Activated CD8-positive, alpha-beta T cell treated with anti-CD3 and anti-CD28 coated beads, Interleukin-2, amount 10 ng/mL, durations not matched to agents 7 days and 5 days (primary cell): Measurements from ENCODE around the gene CLASP1. TPM values are rescaled to one million over a fixed set of nuclear protein-coding genes. Genes with fewer than 3 reads are reported as not detected.
"Not testable (repeated sequence)": the region's sequence is repeated elsewhere in the genome, so short reads cannot be mapped to it uniquely, and the experiment has no call there.

ENCODE experiments used
- ATAC-seq: fragments of 150-1000 bp; cut with Tn5 transposase; one replicate; pipeline ENCODE4 v1.10.0; 2021; ENCODE audit warnings: moderate library complexity
- CTCF ChIA-PET: fragments of 350-600 bp; sonication (Branson Sonifier 250); formaldehyde crosslinking; loops from one replicate; lab custom pipeline; 2021; ENCODE audit warnings: antibody characterized with exemption; lab: Charles Lee
- POLR2A ChIA-PET: fragments of 350-600 bp; sonication (Branson Sonifier 250); formaldehyde crosslinking; loops from one replicate; lab custom pipeline; 2021; ENCODE audit warnings: antibody characterized with exemption; lab: Charles Lee
- DNase-seq: peaks from one replicate; pipeline ENCODE4 v3.0.0-alpha.2; 2020
- H3K27ac Mint-ChIP-seq: one replicate; pipeline ENCODE4 v1.8.0; 2021; ENCODE audit warnings: mild to moderate bottlenecking, mixed read lengths
- H3K27me3 Mint-ChIP-seq: one replicate; pipeline ENCODE4 v1.8.0; 2021; ENCODE audit warnings: low read depth, mixed read lengths
- H3K36me3 Mint-ChIP-seq: one replicate; pipeline ENCODE4 v1.8.0; 2021; ENCODE audit warnings: low read depth, mixed read lengths
- H3K4me1 Mint-ChIP-seq: one replicate; pipeline ENCODE4 v1.8.0; 2021; ENCODE audit warnings: low read depth, mixed read lengths
- H3K4me3 Mint-ChIP-seq: one replicate; pipeline ENCODE4 v1.8.0; 2021; ENCODE audit warnings: mild to moderate bottlenecking, mixed read lengths
- H3K9me3 Mint-ChIP-seq: one replicate; pipeline ENCODE4 v1.8.0; 2022; ENCODE audit warnings: mixed read lengths; ENCODE audit not compliant: insufficient read depth
- total RNA-seq, 2 experiments: library from RNA; stranded (reverse); gene quantifications; one replicate each; pipeline ENCODE4 v1.2.3, GENCODE V29; 2021

The CLASP1 gene
- total RNA-seq, 2 experiments from 2014 or later: 62.3 to 65.2 TPM

GRCh38 chr2:121639846-121640245 is 9.4 kb downstream of the CLASP1 start:
- Mint-ChIP-seq H3K4me1 (peaks cover 24% of the 10 kb centered on the region), H3K36me3 (peaks cover 42% of the 10 kb centered on the region)
- H3K4me3 Mint-ChIP-seq, POLR2A ChIA-PET, H3K27me3 Mint-ChIP-seq, DNase-seq, ATAC-seq, CTCF ChIA-PET, H3K9me3 Mint-ChIP-seq, H3K27ac Mint-ChIP-seq: not testable (repeated sequence)

GRCh38 chr2:121638333-121638732 is 10.9 kb downstream of the CLASP1 start:
- CTCF ChIA-PET: no interaction called here
- H3K27ac Mint-ChIP-seq: no peak overlapping the region
- DNase-seq (no peak), ATAC-seq (no peak)
- peaks cover 10% of the 10 kb centered on the region for H3K9me3 Mint-ChIP-seq
- H3K4me1 Mint-ChIP-seq: peaks cover 35% of the 10 kb centered on the region
- H3K36me3 Mint-ChIP-seq: peaks cover 42% of the 10 kb centered on the region
- H3K27me3 Mint-ChIP-seq: no peaks in the 10 kb centered on the region
- POLR2A ChIA-PET: no interaction called here
- H3K4me3 Mint-ChIP-seq: no peak overlapping the region

GRCh38 chr2:121635371-121635770 is 13.9 kb downstream of the CLASP1 start:
- ChIA-PET POLR2A (no interaction called here), CTCF (interaction anchor here (1.0 to 1.8 kb wide), 2 partner anchors 13 to 83 kb away, joined by 4 read pairs; no protein-coding TSS in a partner anchor)
- peaks cover 25% of the 10 kb centered on the region for H3K36me3 Mint-ChIP-seq
- H3K9me3 Mint-ChIP-seq: peaks cover 10% of the 10 kb centered on the region
- no peak for ATAC-seq
- no peaks in the 10 kb centered on the region for H3K27me3 Mint-ChIP-seq
- no peak overlapping the region for H3K27ac Mint-ChIP-seq
- no peak for DNase-seq
- H3K4me3 Mint-ChIP-seq: no peak overlapping the region
- H3K4me1 Mint-ChIP-seq: peaks cover 27% of the 10 kb centered on the region

- Mint-ChIP-seq H3K9me3 (peaks cover 10% of the 10 kb centered on the region), H3K27me3 (no peaks in the 10 kb centered on the region), H3K4me1 (peaks cover 26% of the 10 kb centered on the region), H3K27ac (peak overlapping the region; percentile 50), H3K4me3 (peak overlapping the region; percentile 16), H3K36me3 (peaks cover 19% of the 10 kb centered on the region)
- POLR2A ChIA-PET: interaction anchor here (0.7 to 1.1 kb wide), 2 partner anchors 14 to 15 kb away, joined by 4 read pairs; no protein-coding TSS in a partner anchor
- CTCF ChIA-PET: interaction anchor here (1.0 to 1.8 kb wide), 3 partner anchors 9 to 84 kb away, joined by 4 read pairs; no protein-coding TSS in a partner anchor
- peak; percentile 76 for ATAC-seq
- DNase-seq: peak; percentile 36
These were observed 14.6 kb downstream of the CLASP1 start for GRCh38 chr2:121634354-121635307.

GRCh38 chr2:121633463-121633862 is 15.8 kb downstream of the CLASP1 start:
- H3K36me3 Mint-ChIP-seq: peaks cover 13% of the 10 kb centered on the region
- H3K9me3 Mint-ChIP-seq: peaks cover 10% of the 10 kb centered on the region
- no peaks in the 10 kb centered on the region for H3K27me3 Mint-ChIP-seq
- peak overlapping the region; percentile 26 for H3K27ac Mint-ChIP-seq
- ChIA-PET CTCF (interaction anchor here (1.5 kb wide), 1 partner anchor 11 kb away, joined by 4 read pairs; no protein-coding TSS in a partner anchor), POLR2A (interaction anchor here (1.5 kb wide), 1 partner anchor 17 kb away, joined by 5 read pairs; no protein-coding TSS in a partner anchor)
- DNase-seq: no peak
- no peak for ATAC-seq
- H3K4me1 Mint-ChIP-seq: peaks cover 26% of the 10 kb centered on the region
- no peak overlapping the region for H3K4me3 Mint-ChIP-seq

- no peak overlapping the region for H3K4me3 Mint-ChIP-seq
- CTCF ChIA-PET: no interaction called here
These were observed 21.7 kb downstream of the CLASP1 start for GRCh38 chr2:121627525-121628050.

GRCh38 chr2:121626777-121627524 is 22.3 kb downstream of the CLASP1 start:
- no peak for ATAC-seq
- CTCF ChIA-PET: no interaction called here
- Mint-ChIP-seq H3K36me3 (peaks cover 18% of the 10 kb centered on the region), H3K27ac (peak overlapping the region; percentile 26), H3K4me3 (no peak overlapping the region), H3K4me1 (no peaks in the 10 kb centered on the region), H3K9me3 (no peaks in the 10 kb centered on the region), H3K27me3 (no peaks in the 10 kb centered on the region)
- DNase-seq: no peak
- POLR2A ChIA-PET: interaction anchor here (0.5 kb wide), 1 partner anchor 13 kb away, joined by 3 read pairs; no protein-coding TSS in a partner anchor

More at GRCh38 chr2:121627525-121628050, 21.7 kb downstream of the CLASP1 start:
- Mint-ChIP-seq H3K36me3 (peaks cover 17% of the 10 kb centered on the region), H3K4me1 (no peaks in the 10 kb centered on the region), H3K9me3 (no peaks in the 10 kb centered on the region), H3K27ac (no peak overlapping the region), H3K27me3 (no peaks in the 10 kb centered on the region)
- DNase-seq: no peak
- POLR2A ChIA-PET: interaction anchor here (0.5 kb wide), 1 partner anchor 13 kb away, joined by 3 read pairs; no protein-coding TSS in a partner anchor
- no peak for ATAC-seq

- Mint-ChIP-seq H3K4me1 (no peaks in the 10 kb centered on the region), H3K9me3 (no peaks in the 10 kb centered on the region), H3K27ac (no peak overlapping the region), H3K4me3 (no peak overlapping the region), H3K36me3 (peaks cover 18% of the 10 kb centered on the region), H3K27me3 (no peaks in the 10 kb centered on the region)
- ATAC-seq: no peak
- ChIA-PET CTCF (interaction anchor here (0.7 kb wide), 1 partner anchor 173 kb away, joined by 3 read pairs; no protein-coding TSS in a partner anchor), POLR2A (no interaction called here)
- no peak for DNase-seq
These were observed 23.3 kb downstream of the CLASP1 start for GRCh38 chr2:121625953-121626352.

GRCh38 chr2:121617042-121617599 is 32.1 kb downstream of the CLASP1 start:
- Mint-ChIP-seq H3K4me1 (peaks cover 2% of the 10 kb centered on the region), H3K27ac (no peak overlapping the region), H3K36me3 (peaks cover 26% of the 10 kb centered on the region), H3K27me3 (no peaks in the 10 kb centered on the region), H3K9me3 (no peaks in the 10 kb centered on the region), H3K4me3 (no peak overlapping the region)
- ATAC-seq: peak; percentile 88
- DNase-seq: peak; percentile 33
- ChIA-PET POLR2A (interaction anchor here (0.6 to 2.1 kb wide), 3 partner anchors 33 to 86 kb away, joined by 3 to 8 read pairs (median 7); partner anchors contain the start of genes CLASP1 and RNU4ATAC), CTCF (interaction anchor here (1.1 kb wide), 1 partner anchor 20 kb away, joined by 4 read pairs; no protein-coding TSS in a partner anchor)

GRCh38 chr2:121613774-121614173 is 35.5 kb downstream of the CLASP1 start:
- H3K27me3 Mint-ChIP-seq: no peaks in the 10 kb centered on the region
- H3K27ac Mint-ChIP-seq: no peak overlapping the region
- no peak overlapping the region for H3K4me3 Mint-ChIP-seq
- ChIA-PET CTCF (no interaction called here), POLR2A (no interaction called here)
- no peaks in the 10 kb centered on the region for H3K9me3 Mint-ChIP-seq
- peaks cover 10% of the 10 kb centered on the region for H3K4me1 Mint-ChIP-seq
- no peak for DNase-seq
- peaks cover 23% of the 10 kb centered on the region for H3K36me3 Mint-ChIP-seq
- no peak for ATAC-seq

- Mint-ChIP-seq H3K36me3 (peaks cover 23% of the 10 kb centered on the region), H3K4me3 (no peak overlapping the region), H3K27ac (no peak overlapping the region), H3K4me1 (peaks cover 15% of the 10 kb centered on the region), H3K27me3 (no peaks in the 10 kb centered on the region), H3K9me3 (no peaks in the 10 kb centered on the region)
- DNase-seq: no peak
- ATAC-seq: no peak
- POLR2A ChIA-PET: no interaction called here
- CTCF ChIA-PET: no interaction called here
These were observed 36.1 kb downstream of the CLASP1 start for GRCh38 chr2:121613152-121613551.
